GM12878 (cell line): ENCODE measurements around the gene ASGR2.

Experiments
- CEBPB ChIP-seq, 2 experiments: fragments of 150-350 bp in 1 of 2; IDR thresholded peaks; 2 replicates each; pipeline ENCODE4 v1.6.1; 2012 to 2014; ENCODE audit warnings: low read depth in 2 of 2, low read length in 2 of 2, borderline replicate concordance in 1 of 2, inconsistent platforms in 1 of 2
- TF ChIP-seq, protein P1 (sequence below): fragments of 450-650 bp; formaldehyde crosslinking; IDR thresholded peaks from 2 replicates; pipeline ENCODE4 v1.4.0; 2020; ENCODE audit warnings: mild to moderate bottlenecking, moderate library complexity
- TF ChIP-seq, protein P2 (sequence below): IDR thresholded peaks from 2 replicates; pipeline ENCODE4 v1.6.1; 2012; ENCODE audit warnings: mild to moderate bottlenecking, low read depth, low read length

DNA sequence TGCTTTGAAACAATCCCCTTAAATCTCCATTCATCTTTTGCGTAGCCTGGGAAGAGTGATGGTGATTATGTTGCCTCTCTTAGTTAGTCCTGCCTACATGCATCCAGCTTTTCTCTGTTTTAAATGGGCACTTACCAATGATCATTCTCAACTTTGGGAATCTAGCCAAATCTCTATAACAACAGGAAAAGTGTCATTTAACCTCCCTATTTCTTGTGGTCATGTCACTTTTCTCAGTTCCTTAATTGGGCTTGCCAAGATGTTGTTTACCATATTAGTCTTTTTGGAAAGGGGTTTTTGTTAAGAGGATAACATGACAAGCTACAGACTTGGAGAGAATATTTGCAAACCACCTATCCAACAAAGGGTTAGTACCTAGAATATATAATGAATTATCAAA, 19.0 kb downstream of the ASGR2 start:
- TF ChIP-seq, protein P1, sequence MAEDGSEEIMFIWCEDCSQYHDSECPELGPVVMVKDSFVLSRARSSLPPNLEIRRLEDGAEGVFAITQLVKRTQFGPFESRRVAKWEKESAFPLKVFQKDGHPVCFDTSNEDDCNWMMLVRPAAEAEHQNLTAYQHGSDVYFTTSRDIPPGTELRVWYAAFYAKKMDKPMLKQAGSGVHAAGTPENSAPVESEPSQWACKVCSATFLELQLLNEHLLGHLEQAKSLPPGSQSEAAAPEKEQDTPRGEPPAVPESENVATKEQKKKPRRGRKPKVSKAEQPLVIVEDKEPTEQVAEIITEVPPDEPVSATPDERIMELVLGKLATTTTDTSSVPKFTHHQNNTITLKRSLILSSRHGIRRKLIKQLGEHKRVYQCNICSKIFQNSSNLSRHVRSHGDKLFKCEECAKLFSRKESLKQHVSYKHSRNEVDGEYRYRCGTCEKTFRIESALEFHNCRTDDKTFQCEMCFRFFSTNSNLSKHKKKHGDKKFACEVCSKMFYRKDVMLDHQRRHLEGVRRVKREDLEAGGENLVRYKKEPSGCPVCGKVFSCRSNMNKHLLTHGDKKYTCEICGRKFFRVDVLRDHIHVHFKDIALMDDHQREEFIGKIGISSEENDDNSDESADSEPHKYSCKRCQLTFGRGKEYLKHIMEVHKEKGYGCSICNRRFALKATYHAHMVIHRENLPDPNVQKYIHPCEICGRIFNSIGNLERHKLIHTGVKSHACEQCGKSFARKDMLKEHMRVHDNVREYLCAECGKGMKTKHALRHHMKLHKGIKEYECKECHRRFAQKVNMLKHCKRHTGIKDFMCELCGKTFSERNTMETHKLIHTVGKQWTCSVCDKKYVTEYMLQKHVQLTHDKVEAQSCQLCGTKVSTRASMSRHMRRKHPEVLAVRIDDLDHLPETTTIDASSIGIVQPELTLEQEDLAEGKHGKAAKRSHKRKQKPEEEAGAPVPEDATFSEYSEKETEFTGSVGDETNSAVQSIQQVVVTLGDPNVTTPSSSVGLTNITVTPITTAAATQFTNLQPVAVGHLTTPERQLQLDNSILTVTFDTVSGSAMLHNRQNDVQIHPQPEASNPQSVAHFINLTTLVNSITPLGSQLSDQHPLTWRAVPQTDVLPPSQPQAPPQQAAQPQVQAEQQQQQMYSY (CRISPR knock-in tag) = no peak
- TF ChIP-seq CEBPB (IDR thresholded peaks at IDR 0.05; ENCODE audit: borderline replicate concordance in 1 of 2, low read depth in 2 of 2, low read length in 2 of 2) = no peak
- TF ChIP-seq, protein P2, sequence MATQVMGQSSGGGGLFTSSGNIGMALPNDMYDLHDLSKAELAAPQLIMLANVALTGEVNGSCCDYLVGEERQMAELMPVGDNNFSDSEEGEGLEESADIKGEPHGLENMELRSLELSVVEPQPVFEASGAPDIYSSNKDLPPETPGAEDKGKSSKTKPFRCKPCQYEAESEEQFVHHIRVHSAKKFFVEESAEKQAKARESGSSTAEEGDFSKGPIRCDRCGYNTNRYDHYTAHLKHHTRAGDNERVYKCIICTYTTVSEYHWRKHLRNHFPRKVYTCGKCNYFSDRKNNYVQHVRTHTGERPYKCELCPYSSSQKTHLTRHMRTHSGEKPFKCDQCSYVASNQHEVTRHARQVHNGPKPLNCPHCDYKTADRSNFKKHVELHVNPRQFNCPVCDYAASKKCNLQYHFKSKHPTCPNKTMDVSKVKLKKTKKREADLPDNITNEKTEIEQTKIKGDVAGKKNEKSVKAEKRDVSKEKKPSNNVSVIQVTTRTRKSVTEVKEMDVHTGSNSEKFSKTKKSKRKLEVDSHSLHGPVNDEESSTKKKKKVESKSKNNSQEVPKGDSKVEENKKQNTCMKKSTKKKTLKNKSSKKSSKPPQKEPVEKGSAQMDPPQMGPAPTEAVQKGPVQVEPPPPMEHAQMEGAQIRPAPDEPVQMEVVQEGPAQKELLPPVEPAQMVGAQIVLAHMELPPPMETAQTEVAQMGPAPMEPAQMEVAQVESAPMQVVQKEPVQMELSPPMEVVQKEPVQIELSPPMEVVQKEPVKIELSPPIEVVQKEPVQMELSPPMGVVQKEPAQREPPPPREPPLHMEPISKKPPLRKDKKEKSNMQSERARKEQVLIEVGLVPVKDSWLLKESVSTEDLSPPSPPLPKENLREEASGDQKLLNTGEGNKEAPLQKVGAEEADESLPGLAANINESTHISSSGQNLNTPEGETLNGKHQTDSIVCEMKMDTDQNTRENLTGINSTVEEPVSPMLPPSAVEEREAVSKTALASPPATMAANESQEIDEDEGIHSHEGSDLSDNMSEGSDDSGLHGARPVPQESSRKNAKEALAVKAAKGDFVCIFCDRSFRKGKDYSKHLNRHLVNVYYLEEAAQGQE = no peak
